HL-60 (cell line): Measurements from ENCODE around the gene CDKN2B.

Source experiments
- DNase-seq, 2 experiments: peaks; one replicate each; pipeline ENCODE4 v3.0.0-alpha.2; 2010 to 2020; ENCODE audit warnings: low read depth in 1 of 2, low spot score in 1 of 2
- H3K27ac ChIP-seq: fragments of 250-450 bp; sonication (Bioruptor Pico); replicated peaks from 2 replicates; pipeline ENCODE4 v1.5.1; 2020; ENCODE audit warnings: mild to moderate bottlenecking, moderate library complexity
- H3K27me3 ChIP-seq: fragments of 250-450 bp; sonication (Bioruptor Pico); 2 replicates; pipeline ENCODE4 v1.5.1; 2021; ENCODE audit warnings: mild to moderate bottlenecking, moderate library complexity; ENCODE audit not compliant: insufficient read depth, poor library complexity, severe bottlenecking
- H3K4me3 ChIP-seq: replicated peaks from 2 replicates; pipeline ENCODE4 v1.5.1; 2011; ENCODE audit warnings: mild to moderate bottlenecking, control low read depth, low read length; ENCODE audit not compliant: insufficient read depth
- GABPA ChIP-seq: IDR thresholded peaks from 2 replicates; pipeline ENCODE4 v1.6.1; 2012; ENCODE audit warnings: low read depth
- POLR2AphosphoS5 ChIP-seq: IDR thresholded peaks from 2 replicates; pipeline ENCODE4 v1.6.1; 2012; ENCODE audit warnings: low read depth
- SPI1 ChIP-seq: IDR thresholded peaks from 2 replicates; pipeline ENCODE4 v1.6.1; 2012; ENCODE audit warnings: low read depth, mild to moderate bottlenecking, borderline replicate concordance
- TF ChIP-seq, protein P1 (sequence below): IDR thresholded peaks from 2 replicates; pipeline ENCODE4 v1.6.1; 2012; ENCODE audit warnings: low read depth; ENCODE audit not compliant: insufficient replicate concordance
- TF ChIP-seq, protein P2 (sequence below): IDR thresholded peaks from one replicate; pipeline ENCODE4 v1.5.1; 2011; ENCODE audit warnings: low read length, control low read depth, inconsistent platforms; ENCODE audit not compliant: insufficient read depth

CDKN2B gene

DNA sequence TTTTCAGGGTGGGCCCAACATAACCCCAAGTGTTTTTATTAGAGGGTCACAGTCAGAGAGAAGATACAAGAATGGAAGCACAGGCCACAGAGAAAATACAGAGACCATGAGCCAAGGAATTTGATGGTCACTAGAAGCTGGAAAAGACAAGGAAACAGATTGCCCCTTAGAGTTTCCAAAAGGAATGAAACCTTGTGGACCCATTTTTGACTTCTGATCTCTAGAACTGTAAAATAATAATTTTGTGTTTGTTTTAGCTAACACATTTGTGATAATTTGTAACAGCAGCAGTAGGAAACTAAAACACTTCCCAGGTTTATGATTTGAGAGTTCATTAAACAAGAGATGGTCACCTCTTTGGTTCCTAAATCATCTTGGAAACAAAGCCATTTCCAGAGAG is 36.7 kb downstream of the CDKN2B start:
- no peak for DNase-seq
- Histone ChIP-seq H3K4me3 (no peak overlapping the region), H3K27ac (no peak overlapping the region), H3K27me3 (no peaks in the 10 kb centered on the region)
- no peak for TF ChIP-seq SPI1
- TF ChIP-seq, protein P1, sequence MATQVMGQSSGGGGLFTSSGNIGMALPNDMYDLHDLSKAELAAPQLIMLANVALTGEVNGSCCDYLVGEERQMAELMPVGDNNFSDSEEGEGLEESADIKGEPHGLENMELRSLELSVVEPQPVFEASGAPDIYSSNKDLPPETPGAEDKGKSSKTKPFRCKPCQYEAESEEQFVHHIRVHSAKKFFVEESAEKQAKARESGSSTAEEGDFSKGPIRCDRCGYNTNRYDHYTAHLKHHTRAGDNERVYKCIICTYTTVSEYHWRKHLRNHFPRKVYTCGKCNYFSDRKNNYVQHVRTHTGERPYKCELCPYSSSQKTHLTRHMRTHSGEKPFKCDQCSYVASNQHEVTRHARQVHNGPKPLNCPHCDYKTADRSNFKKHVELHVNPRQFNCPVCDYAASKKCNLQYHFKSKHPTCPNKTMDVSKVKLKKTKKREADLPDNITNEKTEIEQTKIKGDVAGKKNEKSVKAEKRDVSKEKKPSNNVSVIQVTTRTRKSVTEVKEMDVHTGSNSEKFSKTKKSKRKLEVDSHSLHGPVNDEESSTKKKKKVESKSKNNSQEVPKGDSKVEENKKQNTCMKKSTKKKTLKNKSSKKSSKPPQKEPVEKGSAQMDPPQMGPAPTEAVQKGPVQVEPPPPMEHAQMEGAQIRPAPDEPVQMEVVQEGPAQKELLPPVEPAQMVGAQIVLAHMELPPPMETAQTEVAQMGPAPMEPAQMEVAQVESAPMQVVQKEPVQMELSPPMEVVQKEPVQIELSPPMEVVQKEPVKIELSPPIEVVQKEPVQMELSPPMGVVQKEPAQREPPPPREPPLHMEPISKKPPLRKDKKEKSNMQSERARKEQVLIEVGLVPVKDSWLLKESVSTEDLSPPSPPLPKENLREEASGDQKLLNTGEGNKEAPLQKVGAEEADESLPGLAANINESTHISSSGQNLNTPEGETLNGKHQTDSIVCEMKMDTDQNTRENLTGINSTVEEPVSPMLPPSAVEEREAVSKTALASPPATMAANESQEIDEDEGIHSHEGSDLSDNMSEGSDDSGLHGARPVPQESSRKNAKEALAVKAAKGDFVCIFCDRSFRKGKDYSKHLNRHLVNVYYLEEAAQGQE, result no peak
- TF ChIP-seq, protein P2, sequence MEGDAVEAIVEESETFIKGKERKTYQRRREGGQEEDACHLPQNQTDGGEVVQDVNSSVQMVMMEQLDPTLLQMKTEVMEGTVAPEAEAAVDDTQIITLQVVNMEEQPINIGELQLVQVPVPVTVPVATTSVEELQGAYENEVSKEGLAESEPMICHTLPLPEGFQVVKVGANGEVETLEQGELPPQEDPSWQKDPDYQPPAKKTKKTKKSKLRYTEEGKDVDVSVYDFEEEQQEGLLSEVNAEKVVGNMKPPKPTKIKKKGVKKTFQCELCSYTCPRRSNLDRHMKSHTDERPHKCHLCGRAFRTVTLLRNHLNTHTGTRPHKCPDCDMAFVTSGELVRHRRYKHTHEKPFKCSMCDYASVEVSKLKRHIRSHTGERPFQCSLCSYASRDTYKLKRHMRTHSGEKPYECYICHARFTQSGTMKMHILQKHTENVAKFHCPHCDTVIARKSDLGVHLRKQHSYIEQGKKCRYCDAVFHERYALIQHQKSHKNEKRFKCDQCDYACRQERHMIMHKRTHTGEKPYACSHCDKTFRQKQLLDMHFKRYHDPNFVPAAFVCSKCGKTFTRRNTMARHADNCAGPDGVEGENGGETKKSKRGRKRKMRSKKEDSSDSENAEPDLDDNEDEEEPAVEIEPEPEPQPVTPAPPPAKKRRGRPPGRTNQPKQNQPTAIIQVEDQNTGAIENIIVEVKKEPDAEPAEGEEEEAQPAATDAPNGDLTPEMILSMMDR, result no peak
- TF ChIP-seq GABPA, result no peak

DNA sequence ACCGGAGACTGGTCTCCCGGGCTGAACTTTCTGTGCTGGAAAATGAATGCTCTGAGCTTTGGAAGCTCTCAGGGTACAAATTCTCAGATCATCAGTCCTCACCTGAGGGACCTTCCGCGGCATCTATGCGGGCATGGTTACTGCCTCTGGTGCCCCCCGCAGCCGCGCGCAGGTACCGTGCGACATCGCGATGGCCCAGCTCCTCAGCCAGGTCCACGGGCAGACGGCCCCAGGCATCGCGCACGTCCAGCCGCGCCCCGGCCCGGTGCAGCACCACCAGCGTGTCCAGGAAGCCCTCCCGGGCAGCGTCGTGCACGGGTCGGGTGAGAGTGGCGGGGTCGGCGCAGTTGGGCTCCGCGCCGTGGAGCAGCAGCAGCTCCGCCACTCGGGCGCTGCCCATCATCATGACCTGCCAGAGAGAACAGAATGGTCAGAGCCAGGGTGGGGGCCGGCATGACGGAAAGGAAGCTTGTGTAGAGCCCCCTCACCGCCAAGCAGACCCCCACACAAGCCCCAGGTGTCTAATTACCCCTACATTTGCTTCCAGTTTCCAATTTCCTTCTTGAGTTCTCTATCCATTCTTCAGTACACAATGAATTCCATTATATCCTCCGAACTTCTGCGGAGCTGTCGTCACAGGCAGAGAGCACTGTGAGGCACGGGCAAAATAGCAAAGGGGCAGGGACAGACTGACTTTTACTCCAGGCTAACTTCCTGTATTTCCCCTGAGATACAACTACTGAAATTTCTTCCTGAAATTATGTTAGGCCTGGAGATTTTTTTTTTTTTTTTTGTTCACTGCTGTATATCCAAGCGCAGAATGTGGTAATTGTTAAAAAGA is 38.1 kb downstream of the CDKN2B start:
- DNase-seq, result no peak

DNA sequence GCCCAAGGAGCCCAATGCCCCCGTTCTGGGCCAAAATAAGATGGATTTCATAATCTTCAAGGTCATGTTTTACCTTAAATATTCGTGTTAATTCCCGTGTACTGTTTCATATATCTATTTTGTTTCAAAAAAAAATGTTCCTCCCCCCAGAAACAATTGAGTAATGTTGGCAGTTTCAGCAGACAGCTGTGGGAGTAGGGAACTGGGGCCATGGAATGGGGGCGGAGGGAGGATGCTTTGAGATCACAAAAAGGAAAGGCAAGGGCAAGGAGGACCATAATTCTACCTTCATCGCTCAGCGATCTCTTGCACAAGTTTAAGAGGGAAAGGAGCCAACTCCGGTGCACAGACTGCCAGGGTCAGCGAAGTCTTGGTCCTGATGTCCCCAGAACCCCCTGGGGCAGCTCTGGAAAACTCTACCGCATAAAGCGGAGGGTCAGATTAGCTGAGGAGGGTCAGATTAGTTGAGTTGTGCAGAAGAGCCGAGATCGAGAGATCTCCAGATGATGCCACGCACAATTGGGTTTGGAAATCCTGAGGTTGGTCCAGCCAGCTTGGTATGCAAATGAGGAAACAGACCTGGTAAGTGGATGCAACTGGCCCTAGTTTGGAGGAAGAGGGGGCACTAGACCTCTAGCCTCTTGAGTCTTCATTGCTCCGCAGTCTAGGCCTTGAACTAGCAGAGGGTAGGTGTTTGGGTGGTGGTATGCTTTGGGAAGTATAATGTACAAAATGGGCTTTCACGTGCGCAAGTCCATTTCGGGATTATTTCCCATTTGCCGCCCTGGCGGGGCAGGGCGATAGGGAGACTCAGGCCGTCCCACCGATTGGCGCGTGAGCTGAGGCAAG is 38.9 kb downstream of the CDKN2B start:
- no peaks in the 10 kb centered on the region for H3K27me3 ChIP-seq
- DNase-seq, result no peak
- H3K4me3 ChIP-seq, result no peak overlapping the region
- H3K27ac ChIP-seq, result no peak overlapping the region
- no peak for TF ChIP-seq GABPA
- TF ChIP-seq, protein P2, result no peak
- no peak for TF ChIP-seq POLR2AphosphoS5
- no peak for TF ChIP-seq SPI1
- TF ChIP-seq, protein P1, result no peak

More for the DNA sequence above, 38.1 kb downstream of the CDKN2B start:
- Histone ChIP-seq H3K27me3 (no peaks in the 10 kb centered on the region), H3K4me3 (no peak overlapping the region), H3K27ac (no peak overlapping the region)
- TF ChIP-seq, protein P1, result no peak
- TF ChIP-seq POLR2AphosphoS5 (no peak), GABPA (no peak), SPI1 (no peak)
- TF ChIP-seq, protein P2, result no peak
